Stimulated activated CD8-positive, alpha-beta memory T cell treated with anti-CD3 and anti-CD28 coated beads, Interleukin-2, amount 100 ng/mL, for 1 hour (primary cell): Measurements from ENCODE around the gene LRIG2.

Experiments
- DNase-seq, 2 donors: peaks; one replicate each; pipeline ENCODE4 v3.0.0-alpha.2; 2020; ENCODE audit warnings: low read depth in 2 of 2

The LRIG2 gene

GRCh38 chr1:113168946-113169345 lies 95.9 kb downstream of the LRIG2 start:
- no peak for DNase-seq

DNA sequence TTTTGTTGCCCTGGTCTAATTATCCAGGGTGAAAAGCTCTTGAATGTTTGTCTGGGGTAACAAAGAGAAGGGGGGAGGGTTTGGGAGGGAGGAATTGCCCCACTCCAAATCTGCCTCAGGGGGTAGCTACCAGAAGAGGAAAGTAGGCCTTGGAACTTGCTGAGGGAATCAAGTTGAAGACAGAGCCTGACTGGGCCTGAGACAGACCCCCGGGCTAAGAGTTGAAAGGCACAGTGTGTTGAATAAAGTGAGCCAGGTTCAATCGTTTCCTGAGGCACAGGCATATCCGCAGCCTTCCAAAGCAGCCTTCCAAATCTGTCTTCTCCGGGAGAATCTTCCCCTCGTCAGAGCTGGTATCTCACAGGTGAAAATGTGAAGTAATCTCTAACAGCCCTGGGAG lies 96.6 kb downstream of the LRIG2 start:
- DNase-seq, result no peak

GRCh38 chr1:113170519-113170918 lies 97.5 kb downstream of the LRIG2 start:
- DNase-seq, result no peak

DNA sequence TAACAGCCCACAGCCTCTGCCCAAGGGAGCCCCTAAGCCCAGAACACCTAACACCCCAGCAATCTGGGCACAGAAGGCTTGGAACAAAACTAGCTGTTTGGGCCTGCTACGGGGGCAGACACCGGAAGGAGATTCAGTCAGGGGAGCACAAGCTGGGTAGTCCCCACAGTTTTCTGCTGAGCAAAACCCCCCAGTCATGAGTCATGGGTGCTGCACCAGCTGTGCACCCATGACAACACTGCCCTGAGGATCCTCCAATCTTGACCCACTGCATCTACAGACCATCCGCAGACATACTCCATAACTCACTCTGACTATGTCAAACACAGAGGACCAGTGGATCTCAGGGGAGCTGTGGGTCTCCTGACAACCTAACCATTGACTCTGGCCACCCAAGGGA lies 105.1 kb downstream of the LRIG2 start:
- no peak for DNase-seq

DNA sequence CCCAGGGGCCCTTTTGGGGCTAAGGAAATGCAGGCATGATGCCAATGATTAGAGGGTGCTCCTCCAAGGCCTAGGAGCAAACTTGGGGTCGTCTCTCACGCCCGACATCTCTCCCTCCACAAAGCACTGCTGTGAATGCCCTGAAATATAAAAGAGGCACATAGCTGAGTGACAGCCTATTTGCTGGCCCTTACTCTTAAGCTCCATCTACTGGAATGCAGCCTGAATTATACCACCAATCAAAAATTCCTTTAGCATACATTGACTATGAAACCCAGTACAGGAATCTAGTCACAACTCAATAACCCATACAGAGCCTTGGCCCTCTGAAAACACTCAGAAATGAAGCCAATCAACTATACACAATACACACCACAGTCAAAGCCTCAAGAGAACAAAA lies 105.5 kb downstream of the LRIG2 start:
- no peak for DNase-seq
